Measurements from ENCODE around the gene EFNA5.

EFNA5 gene

DNA sequence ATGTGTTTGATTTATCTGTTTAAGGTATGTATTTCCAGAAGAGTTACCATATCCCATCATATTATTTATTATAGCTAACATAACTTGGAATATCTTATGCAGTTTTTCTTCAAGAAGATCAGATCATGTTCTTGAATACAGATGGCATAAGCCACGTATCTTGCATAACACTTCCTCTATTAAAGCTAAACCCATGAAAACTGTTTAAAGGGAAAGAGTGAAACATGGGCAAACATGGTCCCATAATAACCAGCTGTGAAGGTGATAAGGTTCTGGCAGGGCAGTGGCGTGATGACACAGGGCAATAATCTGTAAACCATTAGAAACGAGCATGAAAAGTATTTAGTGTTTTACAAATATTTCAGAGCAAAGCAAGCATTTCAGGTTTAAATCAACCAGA, 34.2 kb downstream of the EFNA5 start:
- no peak for DNase-seq

DNA sequence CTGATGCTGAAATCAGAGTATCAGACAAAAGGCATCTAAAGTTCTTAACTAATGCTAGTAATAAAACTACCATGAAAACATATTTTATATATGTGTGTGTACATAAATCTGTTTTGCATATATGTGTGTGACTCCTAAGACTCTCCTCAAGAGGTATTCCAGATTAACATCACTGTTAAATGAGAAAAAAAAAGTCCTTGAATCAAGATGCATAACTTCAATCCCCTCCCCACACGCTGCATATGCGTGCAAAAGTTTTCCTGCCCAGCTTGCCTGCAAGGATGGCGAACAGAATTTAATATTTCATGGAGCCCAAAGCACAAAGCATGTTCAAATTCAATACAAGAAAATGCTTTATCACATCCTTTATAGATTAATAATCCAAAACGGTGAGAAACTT, 34.7 kb downstream of the EFNA5 start:
- DNase-seq = no peak

DNA sequence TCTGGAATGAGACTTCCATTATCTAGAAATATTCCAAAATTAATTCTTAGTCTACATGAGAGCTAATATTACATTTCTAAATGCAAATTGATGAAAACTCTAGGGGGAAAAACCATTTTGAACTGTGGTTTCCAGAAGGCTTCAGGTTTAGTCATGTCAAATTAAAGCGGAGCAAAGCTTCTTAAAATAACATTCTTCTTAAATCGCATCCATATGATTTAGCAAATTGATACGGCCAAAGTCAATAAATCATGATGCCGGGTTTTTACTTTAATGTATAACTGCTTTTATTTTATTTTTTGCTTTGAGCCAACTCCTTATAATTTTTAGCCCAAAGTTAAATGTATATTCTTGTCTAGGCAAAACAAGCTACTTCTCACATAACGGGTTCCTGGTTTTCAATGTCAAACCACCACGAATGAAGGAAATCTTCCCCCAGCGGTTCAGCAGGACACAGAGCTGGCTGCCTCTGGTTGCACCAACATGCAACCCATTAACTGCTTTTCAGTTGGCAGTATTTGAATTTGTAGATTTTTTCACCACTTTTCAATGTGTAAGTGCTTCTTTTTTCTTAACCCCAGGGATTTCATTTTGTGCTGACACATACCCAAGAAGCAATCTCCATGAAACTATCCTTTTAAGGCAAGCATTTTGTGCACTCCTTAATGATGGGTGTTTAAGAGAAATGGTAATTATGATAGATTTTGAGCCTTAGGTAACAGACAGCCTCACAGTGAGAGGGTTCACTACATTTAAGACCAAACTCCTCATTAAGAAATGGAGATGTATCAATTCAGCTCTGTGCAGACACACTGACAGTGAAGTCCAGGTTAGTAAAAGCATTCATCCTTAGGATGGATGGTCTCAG, 35.5 kb downstream of the EFNA5 start:
- no peak for DNase-seq

DNA sequence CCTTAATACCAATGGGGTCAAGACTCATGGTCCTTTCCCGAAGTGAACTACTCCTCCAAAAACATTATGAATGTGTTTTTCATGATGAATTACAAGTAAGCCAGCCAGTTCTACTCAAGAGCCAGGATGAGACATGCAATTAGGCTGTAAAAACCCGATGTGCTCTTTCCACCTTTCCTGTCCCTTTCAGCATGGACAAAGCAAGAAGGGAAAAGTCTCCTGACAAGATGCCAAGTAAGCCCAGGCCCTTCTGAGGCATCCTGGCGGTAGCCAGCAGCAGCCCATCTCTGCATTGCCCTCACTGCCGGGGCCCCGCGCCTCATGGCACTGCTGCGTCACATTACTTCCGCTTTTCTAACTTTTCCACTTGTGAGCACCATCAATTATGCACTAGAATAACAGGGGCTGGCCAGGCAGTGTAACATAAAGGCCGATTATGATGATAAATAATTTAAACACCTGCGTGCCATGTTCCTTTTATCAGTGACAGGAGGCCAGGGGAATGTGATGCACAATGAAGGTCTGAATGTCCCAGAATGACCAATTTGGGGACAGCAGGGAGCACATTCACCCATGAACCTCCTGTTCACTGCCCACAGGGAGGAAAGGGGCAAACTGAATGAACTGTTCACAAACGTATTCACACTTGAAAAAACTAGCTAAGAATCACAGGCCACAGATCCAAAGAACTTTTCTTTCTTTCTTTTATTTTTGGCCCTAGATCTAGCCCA, 37.4 kb downstream of the EFNA5 start:
- no peak for DNase-seq

DNA sequence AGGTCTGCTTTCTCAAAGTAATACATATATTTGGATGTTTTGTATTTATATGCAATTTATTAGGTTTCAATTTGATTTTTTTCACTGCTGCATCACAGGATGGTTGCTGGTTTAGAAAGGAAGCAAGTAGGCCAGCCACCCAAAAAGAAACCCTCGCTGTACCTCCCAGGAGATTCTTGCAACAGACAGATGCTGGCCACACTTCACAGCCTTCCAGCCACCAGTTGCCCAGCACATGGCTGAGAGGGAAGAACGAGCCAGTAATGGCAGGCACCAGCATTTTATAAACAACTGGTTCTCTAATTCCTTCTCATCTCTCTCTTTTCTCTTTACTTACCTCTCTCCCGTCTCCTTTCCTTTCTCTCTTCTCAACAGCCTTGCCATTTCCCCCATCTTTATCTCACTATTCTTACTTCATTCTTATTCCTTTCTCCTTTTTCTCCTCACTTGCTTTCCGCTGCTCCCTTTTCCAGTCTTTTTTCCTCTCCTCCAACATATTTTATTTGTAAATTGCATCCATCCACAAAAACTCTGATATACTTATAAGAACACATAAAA, 38.9 kb downstream of the EFNA5 start:
- DNase-seq = no peak

DNA sequence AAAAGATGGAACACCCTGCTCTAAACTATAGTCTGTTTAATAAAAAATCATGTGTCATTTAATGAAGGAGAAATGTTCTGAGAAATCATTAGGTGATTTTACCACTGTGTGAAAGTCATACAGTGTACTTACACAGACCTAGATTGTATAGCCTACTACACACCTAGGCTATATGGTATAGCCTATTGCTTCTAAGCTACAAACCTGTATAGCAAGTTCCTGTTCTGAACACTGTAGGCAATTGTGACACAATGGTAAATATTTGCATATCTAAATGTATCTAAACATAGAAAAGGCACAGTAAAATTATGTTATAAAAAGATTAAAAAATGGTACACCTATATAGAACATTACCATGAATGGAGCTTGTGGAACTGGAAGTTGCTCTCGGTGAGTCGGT, 40.6 kb downstream of the EFNA5 start:
- no peak for DNase-seq

DNA sequence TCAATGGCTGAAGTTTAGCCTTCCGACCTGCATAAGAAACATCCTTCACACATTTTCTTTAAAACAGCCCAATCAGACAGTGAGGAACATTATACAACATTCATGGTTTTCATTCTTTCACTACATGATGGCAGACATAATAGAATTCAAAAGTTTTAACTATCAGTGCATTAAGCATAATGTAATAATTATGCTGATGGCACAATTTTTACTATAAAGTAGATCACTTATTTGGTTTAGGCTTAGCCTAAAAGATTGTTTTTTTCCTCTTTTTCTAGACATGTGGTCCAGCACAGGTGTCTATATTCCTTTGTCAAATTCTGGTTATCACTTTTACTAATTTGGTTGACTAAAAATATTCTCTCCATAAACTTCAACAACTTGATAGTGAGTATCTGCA, 46.5 kb downstream of the EFNA5 start:
- no peak for DNase-seq

DNA sequence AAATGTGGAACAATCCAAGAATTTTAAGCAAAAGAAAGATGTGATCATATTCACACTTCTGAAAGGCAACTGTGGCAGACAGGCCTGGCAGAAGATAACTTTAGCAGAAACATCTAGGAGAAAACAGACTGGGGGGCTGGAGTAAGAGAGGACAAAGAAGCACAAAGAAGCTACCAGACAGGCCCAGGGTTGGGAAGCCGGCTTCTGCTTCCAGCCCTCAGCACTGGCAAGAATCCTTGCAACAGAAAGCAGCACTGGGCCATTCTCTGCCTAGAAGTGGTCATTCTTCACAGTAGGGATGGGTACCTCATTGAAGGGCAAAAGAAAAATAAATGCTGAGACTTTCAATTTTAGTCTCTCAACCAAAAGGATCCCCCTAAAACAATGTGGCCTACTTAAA, 49.6 kb downstream of the EFNA5 start:
- DNase-seq = no peak

DNA sequence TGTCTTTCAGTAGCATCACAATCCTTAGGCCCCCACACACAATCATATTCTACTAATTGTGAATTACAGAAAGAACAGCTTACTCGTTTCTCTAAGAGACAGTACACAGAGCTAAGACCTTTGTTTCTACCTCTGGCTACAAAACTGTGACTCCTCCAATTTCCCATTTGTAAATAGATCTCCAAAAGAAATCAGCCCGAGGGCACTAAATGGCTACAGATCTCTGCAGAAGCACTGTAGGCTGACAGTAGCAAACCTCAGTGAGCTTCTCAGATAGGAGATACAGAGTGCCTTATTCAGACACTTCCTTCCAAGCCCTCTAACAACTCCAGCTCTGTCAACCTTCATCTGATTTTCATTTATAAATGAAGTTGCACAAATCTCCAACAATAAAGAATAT, 51.0 kb downstream of the EFNA5 start:
- no peak for DNase-seq

DNA sequence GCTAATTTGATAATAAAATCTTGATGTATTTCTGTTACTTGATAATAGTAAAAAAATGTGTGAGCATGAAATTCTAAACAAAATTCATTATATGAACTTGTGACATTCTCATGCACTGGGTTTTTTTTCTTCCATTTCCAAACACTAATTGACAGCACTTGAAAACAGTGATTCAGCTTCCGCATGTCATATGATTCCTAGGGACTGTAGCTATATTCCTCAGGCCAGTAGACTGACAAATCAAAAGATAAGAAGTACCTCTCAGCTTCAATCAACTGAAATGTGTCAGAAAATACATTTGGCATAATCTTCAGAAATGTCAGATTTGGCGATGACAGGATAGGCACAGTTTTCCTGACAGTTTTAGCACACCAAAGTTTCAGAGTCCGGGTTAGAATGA, 52.5 kb downstream of the EFNA5 start:
- no peak for DNase-seq

DNA sequence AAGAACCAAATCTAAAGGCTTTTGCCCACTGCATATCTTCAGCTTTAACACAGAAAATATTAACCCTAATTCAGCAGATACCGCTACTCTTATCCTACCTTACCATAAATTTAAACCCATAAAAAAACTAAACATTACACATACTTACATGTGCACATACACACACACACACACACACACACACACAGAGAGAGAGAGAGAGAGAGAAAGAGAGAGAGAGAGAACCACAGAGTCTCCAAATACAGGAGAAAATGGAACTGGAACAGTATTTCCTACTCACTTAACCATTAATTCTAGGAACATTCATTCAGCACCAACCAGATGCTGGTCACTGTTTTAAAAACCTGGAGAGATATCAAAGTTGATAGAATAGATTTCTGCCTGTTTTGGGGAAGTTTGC, 53.7 kb downstream of the EFNA5 start:
- no peak for DNase-seq

DNA sequence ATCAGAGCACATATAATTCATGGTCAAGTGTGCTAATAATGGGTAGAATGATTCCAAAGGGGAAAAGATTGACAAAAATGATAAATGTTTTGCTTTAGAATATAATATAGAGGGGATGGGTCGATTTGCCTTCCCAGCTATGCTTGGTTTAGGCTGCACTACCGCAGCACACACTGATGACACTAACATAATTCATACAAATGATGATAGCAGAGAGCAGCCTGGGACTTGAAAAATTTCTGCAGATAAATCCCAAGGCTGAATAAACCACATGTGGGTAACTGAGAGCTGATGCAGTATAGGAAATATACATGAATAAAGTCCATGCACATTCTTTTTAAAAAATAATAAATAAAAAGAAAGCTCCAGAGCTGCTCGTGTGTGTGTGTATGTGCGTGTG, 54.5 kb downstream of the EFNA5 start:
- DNase-seq = no peak

DNA sequence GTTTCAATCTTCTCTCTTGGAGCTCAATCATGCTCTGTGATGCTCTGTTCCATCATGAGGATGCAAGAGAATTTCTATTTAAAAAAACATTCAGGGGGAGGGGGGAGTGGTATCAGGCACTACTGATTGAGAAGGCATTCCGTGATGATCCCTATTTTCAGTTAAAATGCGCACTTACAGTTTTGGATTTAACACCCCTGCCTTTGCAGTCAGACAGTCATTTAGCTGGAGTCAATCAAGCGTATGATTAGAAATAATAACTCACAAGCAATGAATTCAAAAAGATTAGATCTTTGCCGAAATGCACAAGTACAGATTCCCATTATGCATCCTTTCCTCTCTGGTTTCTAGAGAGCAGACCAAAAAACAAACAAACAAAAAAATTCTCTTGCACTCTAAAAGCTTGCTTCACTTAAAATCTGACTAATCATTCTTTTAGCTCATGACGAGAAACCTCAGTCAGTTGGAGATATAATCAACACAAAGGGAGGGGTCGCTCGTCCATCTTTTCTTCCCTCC, 55.4 kb downstream of the EFNA5 start:
- DNase-seq = no peak

DNA sequence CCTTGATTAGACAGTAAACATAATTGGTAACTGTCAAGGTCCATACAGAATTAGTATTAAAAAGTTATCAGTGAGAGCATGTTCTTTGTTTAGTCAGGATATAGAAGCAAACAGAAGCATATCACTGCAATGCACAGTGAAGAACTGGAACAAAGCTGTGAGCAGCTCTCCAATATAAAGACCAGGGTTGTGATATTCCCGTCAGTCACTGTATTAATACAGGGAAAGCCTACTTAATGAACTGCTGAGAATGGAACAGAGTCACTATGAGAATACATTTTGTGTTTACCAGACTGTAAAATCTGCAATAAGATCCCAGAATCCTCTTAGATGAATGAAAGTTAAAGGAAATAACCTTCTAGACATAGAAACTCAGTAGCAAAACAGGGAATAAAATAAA, 58.2 kb downstream of the EFNA5 start:
- no peak for DNase-seq

DNA sequence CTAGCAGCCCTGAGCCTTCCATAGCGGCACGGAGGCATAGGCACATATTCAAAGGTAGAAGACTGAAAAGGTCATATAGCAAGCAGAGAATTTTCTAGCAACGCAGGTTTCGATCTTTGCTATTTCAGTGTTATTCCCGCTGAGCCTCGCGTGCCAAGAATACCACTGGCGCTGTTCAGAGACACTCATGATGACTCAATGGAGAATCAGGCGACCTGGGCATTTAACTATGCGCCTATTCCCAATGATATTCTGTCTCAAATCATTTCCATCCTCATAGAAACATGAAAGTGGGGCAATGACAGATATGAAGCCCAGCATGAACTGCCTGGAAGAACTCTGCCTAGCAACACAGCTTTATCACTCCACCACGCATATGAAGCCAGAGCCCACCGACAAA, 59.9 kb downstream of the EFNA5 start:
- no peak for DNase-seq

DNA sequence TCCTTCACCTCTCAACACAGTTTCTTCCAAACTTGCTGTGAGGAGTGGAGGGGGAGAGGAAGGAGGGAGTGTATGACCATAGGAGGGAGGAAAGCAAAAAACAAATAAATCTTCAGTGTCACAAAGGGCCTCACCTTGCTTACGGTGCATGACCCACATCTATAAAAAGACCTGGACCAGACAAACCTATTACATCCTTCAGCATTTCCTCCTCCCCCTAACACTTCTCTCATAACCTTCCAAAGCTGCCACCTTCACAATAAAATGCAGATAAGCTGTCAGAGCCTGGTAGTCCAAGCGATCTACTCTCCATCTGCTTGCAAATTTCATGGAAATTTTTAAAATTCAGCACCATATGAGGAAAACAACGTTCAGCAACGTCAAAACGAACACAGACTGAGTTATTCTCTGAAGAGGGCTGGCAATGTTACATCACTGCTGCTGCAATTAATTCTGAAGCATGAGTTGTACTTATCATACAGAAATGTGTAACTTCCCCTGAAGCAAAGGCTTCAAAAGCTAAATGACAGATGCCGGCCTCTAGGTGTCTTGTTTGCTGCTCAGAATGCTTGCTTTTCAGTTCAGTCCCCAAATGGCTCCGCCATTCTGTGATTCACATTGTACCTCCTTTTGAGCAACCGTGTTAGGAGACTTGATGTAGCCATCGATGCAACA, 62.9 kb downstream of the EFNA5 start:
- no peak for DNase-seq

DNA sequence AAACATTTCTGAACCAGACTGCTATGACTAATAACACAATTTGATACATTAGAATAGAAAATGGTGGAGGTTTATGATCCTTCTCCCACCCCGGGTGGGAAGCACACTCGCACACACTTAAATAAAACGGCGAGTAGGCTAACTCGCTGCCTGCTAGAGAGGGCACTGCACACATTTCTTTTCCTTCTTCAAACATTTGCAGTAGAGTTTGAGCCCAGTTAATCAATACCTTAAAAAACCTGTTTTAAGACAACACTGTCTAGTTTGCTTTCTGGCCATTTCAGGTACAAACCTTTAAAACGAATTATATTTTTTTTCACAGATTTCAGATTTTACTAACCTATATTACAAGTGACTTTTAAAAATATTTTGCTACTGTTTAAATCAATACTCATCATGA, 63.5 kb downstream of the EFNA5 start:
- DNase-seq = no peak

DNA sequence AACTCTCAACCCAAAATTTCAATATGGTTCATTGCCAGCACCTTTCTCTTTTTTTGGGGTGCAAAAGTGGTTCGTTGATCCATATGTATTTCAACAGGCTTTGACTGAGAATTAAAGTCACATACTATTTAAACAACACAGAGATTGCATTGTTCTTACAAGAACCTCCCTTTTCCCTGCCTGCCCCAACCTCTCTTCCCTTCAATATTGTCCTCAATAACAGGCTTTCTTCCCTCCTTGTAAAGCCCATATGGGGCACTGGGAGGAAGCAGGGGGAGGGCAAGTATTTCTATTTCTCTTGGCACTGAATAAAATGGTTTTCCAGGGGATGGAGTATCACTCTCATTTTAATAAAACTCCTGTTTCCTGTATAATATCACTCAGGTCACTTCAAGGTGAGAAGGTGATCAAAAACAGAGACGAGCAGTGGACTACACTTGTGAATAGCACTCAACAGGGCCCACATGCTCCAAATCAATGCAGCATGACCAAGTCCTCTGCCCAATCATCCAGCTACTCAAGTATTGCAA, 65.1 kb downstream of the EFNA5 start:
- DNase-seq = no peak

DNA sequence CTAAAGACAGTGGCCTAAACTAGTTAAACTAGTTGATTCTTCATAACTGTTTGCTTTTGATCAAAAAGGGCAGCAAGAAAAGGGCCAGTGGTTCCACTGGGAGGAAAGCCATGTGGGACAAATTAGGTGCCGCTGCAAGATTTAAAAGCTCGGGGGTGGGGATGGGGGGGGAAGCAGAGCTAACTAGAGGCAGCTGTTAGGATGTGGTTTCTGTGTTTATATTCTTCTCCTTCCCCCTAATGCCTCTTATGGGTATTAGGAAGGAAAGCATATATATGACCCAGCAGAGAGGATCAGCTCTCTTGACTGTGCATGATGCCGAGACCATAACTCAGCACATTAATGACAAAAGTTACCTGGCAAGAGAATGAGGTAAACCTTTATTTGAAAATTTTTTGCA, 65.7 kb downstream of the EFNA5 start:
- DNase-seq = no peak

DNA sequence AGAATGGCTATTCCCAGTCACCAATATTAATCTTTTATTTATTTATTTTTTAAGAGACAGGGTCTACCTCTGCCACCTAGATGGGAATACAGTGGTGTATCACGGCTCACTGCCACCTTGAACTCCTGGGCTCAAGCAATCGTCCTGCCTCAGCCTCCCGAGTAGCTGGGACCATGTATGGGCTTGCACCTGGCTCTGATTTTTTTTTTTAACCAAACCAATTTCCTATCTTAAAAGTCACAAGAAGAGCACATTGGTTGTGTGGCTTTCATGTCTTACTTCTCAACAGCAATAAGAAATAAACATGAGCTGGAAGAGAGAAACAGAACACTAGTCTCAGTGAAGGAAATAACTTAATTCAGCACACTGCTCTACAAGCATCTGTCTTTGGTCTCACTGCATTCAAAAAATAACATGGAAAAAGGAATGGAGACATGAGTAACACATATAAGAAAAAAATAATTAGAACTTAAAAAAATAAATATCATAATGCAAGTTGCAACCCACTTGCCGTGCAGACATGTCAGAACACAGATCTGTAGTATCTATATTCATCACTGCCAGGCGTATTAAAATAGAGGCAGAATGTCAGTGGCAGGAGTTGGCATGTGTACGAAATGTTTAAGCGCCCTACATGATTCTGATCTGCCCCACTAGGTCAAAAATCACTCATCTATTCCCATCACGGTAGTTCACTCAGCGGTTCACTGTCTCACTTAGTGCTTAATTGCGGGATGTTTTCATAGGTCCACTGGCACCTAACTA, 66.4 kb downstream of the EFNA5 start:
- no peak for DNase-seq

DNA sequence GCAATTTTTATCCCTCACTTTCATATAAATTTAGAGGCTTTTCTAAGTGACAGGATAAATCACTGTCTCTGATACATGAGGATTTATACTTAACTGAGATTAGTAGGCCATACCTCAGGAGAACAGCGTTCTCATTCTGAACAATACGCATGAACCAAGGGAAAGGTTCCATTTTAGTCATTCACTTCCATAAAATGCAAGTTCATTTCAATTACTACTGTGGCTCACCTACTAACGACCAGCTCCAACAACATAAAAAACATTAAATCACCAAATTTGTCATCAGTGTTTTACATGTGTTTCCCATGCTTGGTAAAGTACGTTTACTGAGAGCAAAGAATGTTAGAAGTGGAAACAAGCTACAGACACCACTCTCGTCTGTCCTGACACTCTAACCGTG, 67.4 kb downstream of the EFNA5 start:
- DNase-seq = no peak

DNA sequence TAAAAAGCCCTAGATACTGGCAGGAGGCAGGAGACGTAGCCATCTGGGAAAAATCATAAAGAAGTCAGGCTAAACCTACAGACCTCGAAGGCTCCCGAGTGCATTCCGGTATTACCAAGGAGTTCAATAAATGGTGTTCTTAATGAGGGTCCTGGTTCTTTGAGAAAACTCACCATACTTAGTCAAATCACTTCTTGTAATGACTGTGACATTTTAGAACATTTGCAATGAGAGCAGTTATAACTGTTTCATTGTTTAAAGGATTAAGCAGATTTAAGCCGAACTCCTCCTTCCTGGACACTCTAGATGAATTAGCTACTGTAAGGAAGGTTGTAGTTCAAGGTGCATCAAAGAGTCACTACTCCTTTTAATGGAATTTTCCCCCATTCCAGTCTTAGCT, 67.8 kb downstream of the EFNA5 start:
- no peak for DNase-seq
